HTR-8/SVneo (cell line): Measurements from ENCODE around the gene TEAD3.
A peak's percentile ranks its signal among the peaks of the same experiment; 100 is the strongest.

Experiments
- DNase-seq: peaks from one replicate; pipeline ENCODE4 v3.0.0; 2011; ENCODE audit warnings: low spot score, mixed read lengths; ENCODE audit not compliant: insufficient read length
- FAIRE-seq: peaks from 2 replicates; lab custom pipeline; 2011; peaks lifted over from hg19 to GRCh38; lab: Jason Lieb, UNC

TEAD3 gene

GRCh38 chr6:35478259-35478658 lies 18.6 kb downstream of the TEAD3 start:
- DNase-seq (no peak), FAIRE-seq (no peak)

GRCh38 chr6:35477551-35478179 lies 19.2 kb downstream of the TEAD3 start:
- FAIRE-seq: no peak

GRCh38 chr6:35477028-35477427 lies 19.9 kb downstream of the TEAD3 start:
- FAIRE-seq: no peak
- DNase-seq: no peak

More at GRCh38 chr6:35477551-35478179, 19.2 kb downstream of the TEAD3 start:
- no peak for DNase-seq

- no peak for DNase-seq
- no peak for FAIRE-seq
Observed at GRCh38 chr6:35476004-35476403, 20.9 kb downstream of the TEAD3 start.

- FAIRE-seq (no peak), DNase-seq (no peak)
Observed at GRCh38 chr6:35475573-35475972, 21.3 kb downstream of the TEAD3 start.

GRCh38 chr6:35474942-35475570 lies 21.8 kb downstream of the TEAD3 start:
- FAIRE-seq (no peak), DNase-seq (no peak)

- DNase-seq (no peak), FAIRE-seq (no peak)
Observed at GRCh38 chr6:35474131-35474941, 22.5 kb downstream of the TEAD3 start.

- FAIRE-seq (no peak), DNase-seq (no peak)
Observed at GRCh38 chr6:35473850-35474130, 23.1 kb downstream of the TEAD3 start.

- FAIRE-seq (no peak), DNase-seq (no peak)
Observed at GRCh38 chr6:35473075-35473849, 23.6 kb downstream of the TEAD3 start.

- FAIRE-seq: no peak
- no peak for DNase-seq
Observed at GRCh38 chr6:35471836-35472345, 25.0 kb downstream of the TEAD3 start.

GRCh38 chr6:35470663-35471120 lies 26.2 kb downstream of the TEAD3 start:
- DNase-seq (no peak), FAIRE-seq (no peak)

GRCh38 chr6:35469751-35470662 lies 26.9 kb downstream of the TEAD3 start:
- no peak for FAIRE-seq
- no peak for DNase-seq

- no peak for FAIRE-seq
- no peak for DNase-seq
Observed at GRCh38 chr6:35468980-35469750, 27.7 kb downstream of the TEAD3 start.

- peak; percentile 49 for FAIRE-seq
Observed at GRCh38 chr6:35468181-35468979, 28.5 kb downstream of the TEAD3 start, which contains the start of gene RPL10A. Gene RPL10A (plus strand): TSS chr6:35468401. CDS start chr6:35468435, 34 bp downstream.

GRCh38 chr6:35465646-35466045 lies 31.2 kb downstream of the TEAD3 start:
- FAIRE-seq: no peak
- no peak for DNase-seq

More at GRCh38 chr6:35468181-35468979, 28.5 kb downstream of the TEAD3 start, which contains the start of gene RPL10A:
- peak; percentile 97 for DNase-seq

GRCh38 chr6:35463292-35463691 lies 33.6 kb downstream of the TEAD3 start:
- no peak for FAIRE-seq
- DNase-seq: no peak

- no peak for FAIRE-seq
- DNase-seq: no peak
Observed at GRCh38 chr6:35461270-35461669, 35.6 kb downstream of the TEAD3 start.

- DNase-seq (no peak), FAIRE-seq (no peak)
Observed at GRCh38 chr6:35457907-35458306, 39.0 kb downstream of the TEAD3 start.
